Measurements from ENCODE around the gene PRAMEF13. TPM values are rescaled to one million over a fixed set of nuclear protein-coding genes. Genes with fewer than 3 reads are reported as not detected.
"Not testable (repeated sequence)": the region's sequence is repeated elsewhere in the genome, so short reads cannot be mapped to it uniquely, and the experiment has no call there.

The PRAMEF13 gene
- total RNA-seq, 6 experiments from 2014 or later: not detected

- H3K4me1 ChIP-seq; H3K4me3 ChIP-seq; H3K27me3 ChIP-seq; DNase-seq; intact Hi-C loops (cut with DNase I); H3K27ac ChIP-seq; H3K36me3 ChIP-seq; H3K9me3 ChIP-seq: not testable (repeated sequence)
- peak; percentile 44 to 67 (median 56) for ATAC-seq
- no CpG with 5 or more reads among the region's 9 CpGs for WGBS (ENCODE audit: insufficient coverage, low coverage, low lambda C conversion rate, missing lambda C conversion rate)
These were observed 7.5 kb upstream of the PRAMEF13 start for GRCh38 chr1:13208712-13209111.

GRCh38 chr1:13171548-13171947, 29.7 kb downstream of the PRAMEF13 start, which contains the start of gene PRAMEF9:
TSS of gene PRAMEF9 (plus strand) at chr1:13171848. CDS start at chr1:13175281, 3,433 bp downstream.
- H3K9me3 ChIP-seq; intact Hi-C loops (cut with DNase I); H3K27ac ChIP-seq; DNase-seq; H3K4me1 ChIP-seq; H3K27me3 ChIP-seq; ATAC-seq; H3K36me3 ChIP-seq; H3K4me3 ChIP-seq: not testable (repeated sequence)
- WGBS (ENCODE audit: insufficient coverage, low coverage, low lambda C conversion rate, missing lambda C conversion rate): 48% methylated on average over 2 of the region's 2 CpGs

DNA sequence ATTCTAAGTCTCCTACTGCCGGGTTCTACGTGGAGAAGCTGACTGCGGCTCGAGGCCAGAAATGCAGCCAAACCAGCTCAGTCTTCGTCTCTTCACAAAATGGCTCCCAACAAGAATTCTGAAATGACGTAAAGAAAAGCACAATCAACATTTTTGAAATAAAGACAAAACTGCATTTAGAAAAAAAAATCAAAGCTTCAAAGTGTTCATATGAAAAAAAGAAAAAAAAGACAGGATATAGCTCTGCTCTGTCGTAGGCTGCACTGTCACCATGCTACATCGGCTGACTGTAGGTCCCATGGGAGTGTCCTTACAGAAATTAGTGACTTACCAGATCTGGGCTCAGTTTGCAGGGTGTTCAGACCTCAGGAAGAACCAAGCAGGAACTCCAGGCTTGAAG, 35.7 kb downstream of the PRAMEF13 start, which contains the start of gene HNRNPCL4:
TSS of gene HNRNPCL4 (minus strand) at position 101 of the 400 bp plus-strand sequence. CDS start 164 bp downstream, outside the sequence.
- intact Hi-C loops (cut with DNase I); H3K4me1 ChIP-seq; H3K27ac ChIP-seq; H3K27me3 ChIP-seq; DNase-seq; H3K36me3 ChIP-seq; H3K4me3 ChIP-seq; H3K9me3 ChIP-seq; ATAC-seq: not testable (repeated sequence)
- WGBS (ENCODE audit: insufficient coverage, low coverage, low lambda C conversion rate, missing lambda C conversion rate): no CpG with 5 or more reads among the region's 8 CpGs

DNA sequence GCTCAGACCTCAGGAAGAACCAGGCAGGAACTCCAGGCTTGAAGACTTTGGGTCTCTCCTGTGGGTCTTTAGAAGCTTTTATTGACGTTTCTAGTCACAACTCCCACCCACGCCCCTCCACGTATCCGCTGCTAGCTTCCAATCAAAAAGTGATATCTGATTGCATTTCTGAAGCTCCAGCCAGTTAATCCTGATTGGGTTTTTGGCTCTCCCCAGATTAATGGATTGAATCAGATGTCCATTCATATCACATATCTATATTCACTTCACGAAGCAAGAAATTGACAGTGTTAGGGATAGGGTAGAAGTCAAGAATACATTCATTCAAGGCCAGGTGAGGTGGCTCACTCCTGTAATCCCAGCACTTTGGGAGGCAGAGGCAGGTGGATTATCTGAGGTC, 45.3 kb downstream of the PRAMEF13 start, which contains the start of gene PRAMEF26:
TSS of gene PRAMEF26 (minus strand) at position 101 of the 400 bp plus-strand sequence. CDS start 2,914 bp downstream, outside the sequence.
- H3K36me3 ChIP-seq; H3K4me1 ChIP-seq; ATAC-seq; H3K27me3 ChIP-seq; DNase-seq; H3K9me3 ChIP-seq; H3K4me3 ChIP-seq; intact Hi-C loops (cut with DNase I); H3K27ac ChIP-seq: not testable (repeated sequence)
- WGBS (ENCODE audit: insufficient coverage, low coverage, low lambda C conversion rate, missing lambda C conversion rate): no CpG with 5 or more reads among the region's 5 CpGs

Other genes starting within 250 kb of the PRAMEF13 start
- gene PRAMEF27, start 144.8 kb downstream of the PRAMEF13 start, total RNA-seq: not detected
- not detected for gene HNRNPCL3, start 140.6 kb downstream of the PRAMEF13 start, total RNA-seq
- gene PRAMEF25, start 130.6 kb downstream of the PRAMEF13 start, total RNA-seq: not detected
- gene HNRNPCL2, start 84.6 kb downstream of the PRAMEF13 start, total RNA-seq: not detected
- not detected for gene PRAMEF26, start 45.4 kb downstream of the PRAMEF13 start, total RNA-seq
- not detected for gene HNRNPCL4, start 35.8 kb downstream of the PRAMEF13 start, total RNA-seq
- gene PRAMEF9, start 29.6 kb downstream of the PRAMEF13 start, total RNA-seq: not detected
- gene PRAMEF18, start 24.7 kb upstream of the PRAMEF13 start, total RNA-seq: not detected
- gene PRAMEF5, start 52.8 kb upstream of the PRAMEF13 start, total RNA-seq: not detected
- gene PRAMEF8, start 83.7 kb upstream of the PRAMEF13 start, total RNA-seq: under 1 TPM in 1 of 6 experiments, not detected in 5; 0.49 TPM
- 1 to 10 TPM in 2 of 6 experiments, under 1 TPM in 2, not detected in 2; 0.13 to 6.0 (median 1.8) TPM for gene PRAMEF33, start 102.1 kb upstream of the PRAMEF13 start, total RNA-seq
- not detected for gene PRAMEF15, start 114.2 kb upstream of the PRAMEF13 start, total RNA-seq
- gene PRAMEF14, start 145.7 kb upstream of the PRAMEF13 start, total RNA-seq: not detected
- gene PRAMEF19, start 170.5 kb upstream of the PRAMEF13 start, total RNA-seq: not detected
- not detected for gene PRAMEF17, start 188.2 kb upstream of the PRAMEF13 start, total RNA-seq
- not detected for gene PRAMEF20, start 209.0 kb upstream of the PRAMEF13 start, total RNA-seq

Measured in right lobe of liver (tissue), 6 donors.